SHP77 (cell line): ENCODE results near the gene ECI1.
"Not testable (repeated sequence)": the region's sequence is repeated elsewhere in the genome, so short reads cannot be mapped to it uniquely, and the experiment has no call there.

Source experiments
- DNase-seq, 2 experiments: peaks; one replicate each; lab custom pipeline; 2025; lab: John Stamatoyannopoulos, UW

Gene ECI1

GRCh38 chr16:2252806-2253148 is 1.4 kb upstream of the ECI1 start:
- DNase-seq: no peak

GRCh38 chr16:2250652-2251295 is 613 bp downstream of the ECI1 start:
- peak in 1 of 2 experiments; percentile 47 for DNase-seq

GRCh38 chr16:2246301-2246885 is 5.0 kb downstream of the ECI1 start:
- no peak for DNase-seq

- no peak for DNase-seq
These were observed 6.2 kb downstream of the ECI1 start for GRCh38 chr16:2244926-2245795.

GRCh38 chr16:2244301-2244700 is 7.1 kb downstream of the ECI1 start:
- no peak for DNase-seq

GRCh38 chr16:2243781-2244180 is 7.6 kb downstream of the ECI1 start:
- DNase-seq: no peak

GRCh38 chr16:2243031-2243528 is 8.3 kb downstream of the ECI1 start:
- DNase-seq: no peak

GRCh38 chr16:2242598-2242997 is 8.8 kb downstream of the ECI1 start:
- no peak for DNase-seq

- not testable (repeated sequence) for DNase-seq
These were observed 11.1 kb downstream of the ECI1 start for GRCh38 chr16:2240331-2240730.

- no peak for DNase-seq
These were observed 12.3 kb downstream of the ECI1 start for GRCh38 chr16:2238838-2239675.

GRCh38 chr16:2238150-2238837 is 13.1 kb downstream of the ECI1 start:
- no peak for DNase-seq

- no peak for DNase-seq
These were observed 13.8 kb downstream of the ECI1 start for GRCh38 chr16:2237493-2238149.

- no peak for DNase-seq
These were observed 14.3 kb downstream of the ECI1 start for GRCh38 chr16:2237102-2237482.

- DNase-seq: no peak
These were observed 14.9 kb downstream of the ECI1 start, which contains the start of gene DNASE1L2 for GRCh38 chr16:2236337-2237101. DNASE1L2 (plus strand) TSS chr16:2236444; CDS start chr16:2236817, 373 bp downstream.

- no peak for DNase-seq
These were observed 15.6 kb downstream of the ECI1 start for GRCh38 chr16:2235695-2236336.

GRCh38 chr16:2235234-2235651 is 16.1 kb downstream of the ECI1 start:
- no peak for DNase-seq

- DNase-seq: no peak
These were observed 16.6 kb downstream of the ECI1 start for GRCh38 chr16:2234813-2235170.

- no peak for DNase-seq
These were observed 17.2 kb downstream of the ECI1 start for GRCh38 chr16:2233872-2234812.
